Nephron (organoid): ENCODE results near the gene GINS2.

ENCODE experiments used
- H3K27ac Mint-ChIP-seq, 3 experiments: 2 replicates each; pipeline ENCODE4 v1.8.0; 2020; ENCODE audit warnings: mixed read lengths in 3 of 3, mild to moderate bottlenecking in 2 of 3, moderate library complexity in 1 of 3
- H3K27me3 Mint-ChIP-seq: 2 replicates; pipeline ENCODE4 v1.8.0; 2021; ENCODE audit warnings: low read depth, mild to moderate bottlenecking, moderate library complexity, mixed read lengths
- H3K36me3 Mint-ChIP-seq: 2 replicates; pipeline ENCODE4 v1.8.0; 2020; ENCODE audit warnings: low read depth, mixed read lengths
- H3K4me1 Mint-ChIP-seq: 2 replicates; pipeline ENCODE4 v1.8.0; 2020; ENCODE audit warnings: mixed read lengths
- H3K4me3 Mint-ChIP-seq, 3 experiments: 2 replicates each; pipeline ENCODE4 v1.8.0; 2020; ENCODE audit warnings: mild to moderate bottlenecking in 3 of 3, mixed read lengths in 3 of 3, moderate library complexity in 2 of 3
- H3K9me3 Mint-ChIP-seq: 2 replicates; pipeline ENCODE4 v1.8.0; 2020; ENCODE audit warnings: mixed read lengths
- TF ChIP-seq, protein P1 (sequence below), 3 experiments: fragments of 200-600 bp; sonication (generic); IDR thresholded peaks; one replicate each; pipeline ENCODE4 v1.5.0; 2021; ENCODE audit warnings: antibody characterized with exemption in 3 of 3; ENCODE audit not compliant: unreplicated experiment in 3 of 3

The GINS2 gene

DNA sequence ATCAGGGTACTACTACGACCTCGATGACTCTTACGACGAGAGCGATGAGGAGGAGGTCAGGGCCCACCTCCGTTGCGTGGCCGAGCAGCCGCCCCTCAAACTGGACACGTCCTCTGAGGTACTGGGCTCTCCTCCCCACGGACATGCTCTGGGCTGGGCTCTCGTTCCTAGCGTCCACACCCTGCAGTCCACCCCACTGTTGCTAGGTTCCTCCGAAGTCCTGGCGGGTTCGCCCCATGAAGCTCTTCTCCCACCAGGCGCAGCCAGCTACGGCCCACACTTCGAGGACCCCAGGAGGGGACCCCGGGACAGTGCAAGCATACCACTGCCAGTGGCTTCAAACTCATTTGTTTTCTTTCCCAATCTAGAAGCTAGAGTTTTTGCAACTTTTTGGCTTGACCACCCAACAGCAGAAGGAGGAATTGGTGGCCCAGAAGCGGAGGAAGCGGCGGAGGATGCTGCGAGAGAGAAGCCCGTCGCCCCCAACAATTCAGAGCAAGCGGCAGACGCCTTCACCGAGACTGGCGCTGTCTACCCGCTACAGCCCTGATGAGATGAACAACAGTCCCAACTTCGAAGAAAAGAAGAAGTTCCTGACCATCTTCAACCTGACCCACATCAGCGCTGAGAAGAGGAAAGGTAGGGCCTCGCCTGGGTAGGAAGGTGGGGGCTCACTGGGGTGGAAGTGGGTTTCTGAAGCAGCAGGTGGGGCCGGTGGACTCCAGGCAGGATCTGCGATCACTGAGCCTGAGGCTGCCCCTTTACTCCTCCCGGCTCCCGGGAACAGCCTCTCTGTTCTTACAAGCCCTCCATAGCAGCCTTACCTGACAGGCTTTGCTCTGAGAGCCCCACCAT, 25.6 kb downstream of the GINS2 start:
- Mint-ChIP-seq H3K4me1 (peaks cover 19% of the 10 kb centered on the region), H3K36me3 (peaks cover 74% of the 10 kb centered on the region), H3K4me3 (no peak overlapping the region), H3K9me3 (no peaks in the 10 kb centered on the region), H3K27me3 (no peaks in the 10 kb centered on the region), H3K27ac (peak overlapping the region in 1 of 3 experiments; percentile 40)
- TF ChIP-seq, protein P1, sequence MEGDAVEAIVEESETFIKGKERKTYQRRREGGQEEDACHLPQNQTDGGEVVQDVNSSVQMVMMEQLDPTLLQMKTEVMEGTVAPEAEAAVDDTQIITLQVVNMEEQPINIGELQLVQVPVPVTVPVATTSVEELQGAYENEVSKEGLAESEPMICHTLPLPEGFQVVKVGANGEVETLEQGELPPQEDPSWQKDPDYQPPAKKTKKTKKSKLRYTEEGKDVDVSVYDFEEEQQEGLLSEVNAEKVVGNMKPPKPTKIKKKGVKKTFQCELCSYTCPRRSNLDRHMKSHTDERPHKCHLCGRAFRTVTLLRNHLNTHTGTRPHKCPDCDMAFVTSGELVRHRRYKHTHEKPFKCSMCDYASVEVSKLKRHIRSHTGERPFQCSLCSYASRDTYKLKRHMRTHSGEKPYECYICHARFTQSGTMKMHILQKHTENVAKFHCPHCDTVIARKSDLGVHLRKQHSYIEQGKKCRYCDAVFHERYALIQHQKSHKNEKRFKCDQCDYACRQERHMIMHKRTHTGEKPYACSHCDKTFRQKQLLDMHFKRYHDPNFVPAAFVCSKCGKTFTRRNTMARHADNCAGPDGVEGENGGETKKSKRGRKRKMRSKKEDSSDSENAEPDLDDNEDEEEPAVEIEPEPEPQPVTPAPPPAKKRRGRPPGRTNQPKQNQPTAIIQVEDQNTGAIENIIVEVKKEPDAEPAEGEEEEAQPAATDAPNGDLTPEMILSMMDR (IDR thresholded peaks at IDR 0.05; ENCODE audit: unreplicated experiment in 3 of 3), result no peak

DNA sequence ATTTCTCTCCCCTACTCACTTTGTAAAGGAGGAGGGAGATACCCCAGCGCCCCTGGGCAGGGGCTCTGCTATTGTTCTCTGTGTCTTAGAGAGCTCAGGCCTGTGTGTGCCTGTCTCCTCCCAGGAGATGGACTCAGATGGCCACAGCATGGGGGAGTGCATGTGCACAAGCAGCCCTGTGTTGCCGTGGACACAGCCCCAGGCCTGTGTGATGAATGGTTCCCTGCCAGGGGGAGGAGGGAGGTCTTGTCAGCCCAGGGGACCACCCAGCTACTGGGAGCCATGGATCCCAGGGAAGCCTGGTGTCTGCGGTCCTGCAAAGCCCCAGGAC, 26.3 kb downstream of the GINS2 start:
- peak overlapping the region in 1 of 3 experiments; percentile 40 for H3K27ac Mint-ChIP-seq
- TF ChIP-seq, protein P1 (IDR thresholded peaks at IDR 0.05; ENCODE audit: unreplicated experiment in 3 of 3), result no peak
- peaks cover 19% of the 10 kb centered on the region for H3K4me1 Mint-ChIP-seq
- H3K27me3 Mint-ChIP-seq, result no peaks in the 10 kb centered on the region
- H3K4me3 Mint-ChIP-seq, result no peak overlapping the region
- no peaks in the 10 kb centered on the region for H3K9me3 Mint-ChIP-seq
- peaks cover 73% of the 10 kb centered on the region for H3K36me3 Mint-ChIP-seq

DNA sequence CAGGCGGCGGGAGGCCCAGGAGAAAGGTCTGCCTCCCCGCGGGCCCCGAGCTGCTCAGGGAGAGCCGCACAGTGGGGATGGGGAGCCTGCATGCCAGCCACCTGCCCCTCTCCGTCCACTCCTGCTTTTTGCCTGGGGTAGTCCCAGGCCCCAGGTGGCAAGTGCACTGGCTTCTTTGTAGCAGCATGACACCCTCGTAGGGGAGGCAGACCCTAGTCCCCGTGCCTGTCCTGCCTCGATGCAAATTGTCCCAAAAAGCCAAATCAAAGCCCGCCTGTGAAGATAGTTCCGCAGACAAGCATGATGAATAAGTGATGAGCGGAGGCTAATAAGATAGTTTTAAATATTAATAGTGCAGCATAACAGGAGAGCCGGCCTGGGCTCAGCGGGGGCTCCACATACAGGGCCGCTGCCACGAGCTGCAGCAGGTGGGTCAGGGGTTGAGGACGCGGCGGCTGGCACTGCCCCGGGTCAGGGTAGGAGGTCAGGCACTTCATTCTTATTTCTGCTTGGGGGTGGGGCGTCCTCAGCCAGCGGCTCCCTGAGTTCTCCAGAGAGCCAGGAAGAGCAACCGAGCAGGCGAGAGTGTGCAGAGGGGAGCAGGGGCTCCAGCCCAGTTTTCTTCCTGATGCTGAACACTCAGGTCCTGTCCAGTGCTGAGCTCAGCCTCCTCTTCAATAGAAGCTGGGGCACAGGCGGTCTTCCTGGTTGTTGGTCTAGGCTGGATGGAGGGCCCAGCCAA, 26.8 kb downstream of the GINS2 start:
- Mint-ChIP-seq H3K9me3 (no peaks in the 10 kb centered on the region), H3K4me1 (peaks cover 19% of the 10 kb centered on the region), H3K27ac (peak overlapping the region in 1 of 3 experiments; percentile 40), H3K4me3 (no peak overlapping the region), H3K36me3 (peaks cover 73% of the 10 kb centered on the region), H3K27me3 (no peaks in the 10 kb centered on the region)
- TF ChIP-seq, protein P1 (IDR thresholded peaks at IDR 0.05; ENCODE audit: unreplicated experiment in 3 of 3), result no peak

DNA sequence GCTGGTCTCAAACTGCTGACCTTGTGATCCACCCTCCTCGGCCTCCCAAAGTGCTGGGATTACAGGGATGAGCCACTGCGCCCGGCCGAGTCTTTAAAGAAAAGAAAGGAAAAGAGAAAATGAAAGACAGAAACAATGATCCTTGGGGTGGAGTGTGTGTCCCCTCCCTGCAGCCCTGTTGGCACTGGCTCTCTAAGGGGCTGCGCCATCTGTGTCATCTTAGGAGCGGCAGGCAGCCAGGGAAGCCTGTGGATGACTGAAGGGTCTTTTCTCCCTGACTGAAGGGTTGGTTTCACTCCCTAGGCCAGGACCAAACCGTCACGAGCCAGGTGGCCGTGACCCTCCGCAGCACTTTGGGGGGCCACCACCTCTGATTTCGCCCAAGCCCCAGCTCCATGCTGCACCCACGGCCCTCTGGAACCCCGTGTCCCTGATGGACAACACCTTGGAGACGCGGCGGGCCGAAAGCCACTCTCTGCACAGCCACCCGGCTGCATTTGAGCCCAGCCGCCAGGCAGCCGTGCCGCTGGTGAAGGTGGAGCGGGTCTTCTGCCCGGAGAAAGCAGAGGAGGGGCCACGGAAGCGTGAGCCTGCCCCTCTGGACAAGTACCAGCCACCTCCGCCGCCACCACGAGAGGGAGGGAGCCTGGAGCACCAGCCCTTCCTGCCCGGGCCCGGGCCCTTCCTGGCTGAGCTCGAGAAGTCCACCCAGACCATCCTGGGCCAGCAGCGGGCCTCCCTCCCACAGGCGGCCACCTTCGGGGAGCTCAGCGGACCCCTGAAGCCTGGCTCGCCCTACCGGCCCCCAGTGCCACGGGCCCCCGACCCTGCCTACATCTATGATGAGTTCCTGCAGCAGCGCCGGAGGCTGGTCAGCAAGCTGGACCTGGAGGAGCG, 27.7 kb downstream of the GINS2 start:
- H3K9me3 Mint-ChIP-seq, result no peaks in the 10 kb centered on the region
- no peak overlapping the region for H3K4me3 Mint-ChIP-seq

DNA sequence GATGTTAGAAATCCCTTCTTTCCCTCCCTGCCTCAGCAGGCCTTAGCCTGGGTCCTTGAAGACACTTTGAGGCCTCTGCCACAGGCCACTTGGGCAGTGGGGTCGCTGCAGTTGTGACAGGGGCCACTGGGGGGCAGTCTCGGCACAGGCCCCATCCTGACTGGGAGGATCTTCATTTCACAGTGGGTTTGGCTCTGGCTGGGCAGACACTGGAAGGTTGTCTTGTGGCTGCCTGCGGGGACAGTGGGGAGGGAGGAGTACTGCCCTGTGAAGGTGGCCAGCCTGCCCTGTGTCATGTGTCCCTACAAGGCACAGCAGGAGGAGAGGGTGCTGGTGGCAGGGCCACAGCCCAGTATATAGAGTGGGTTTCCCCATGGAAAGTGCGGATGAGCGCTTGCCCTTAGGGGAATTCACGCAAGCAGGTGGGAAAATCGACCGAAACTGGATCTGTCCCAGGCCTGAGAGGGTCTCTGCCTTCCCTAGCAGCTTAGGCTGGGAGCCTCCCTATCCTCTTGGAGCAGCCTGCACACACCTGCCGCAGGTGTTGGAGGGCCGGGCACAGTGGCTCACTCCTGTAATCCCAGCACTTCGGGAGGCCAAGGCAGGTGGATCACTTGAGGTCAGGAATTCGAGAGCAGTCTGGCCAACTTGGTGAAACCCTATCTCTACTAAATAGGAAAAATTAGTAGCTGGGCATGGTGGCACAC, 28.8 kb downstream of the GINS2 start:
- peak overlapping the region in 2 of 3 experiments; percentile 15 to 38 for H3K27ac Mint-ChIP-seq

More for the DNA sequence above, 27.7 kb downstream of the GINS2 start:
- Mint-ChIP-seq H3K27ac (no peak overlapping the region), H3K27me3 (no peaks in the 10 kb centered on the region), H3K4me1 (peaks cover 19% of the 10 kb centered on the region), H3K36me3 (peaks cover 73% of the 10 kb centered on the region)
- TF ChIP-seq, protein P1 (IDR thresholded peaks at IDR 0.05; ENCODE audit: unreplicated experiment in 3 of 3), result no peak

More for the DNA sequence above, 28.8 kb downstream of the GINS2 start:
- Mint-ChIP-seq H3K4me3 (no peak overlapping the region), H3K36me3 (peaks cover 65% of the 10 kb centered on the region), H3K9me3 (no peaks in the 10 kb centered on the region), H3K4me1 (peaks cover 14% of the 10 kb centered on the region), H3K27me3 (no peaks in the 10 kb centered on the region)
- TF ChIP-seq, protein P1 (IDR thresholded peaks at IDR 0.05; ENCODE audit: unreplicated experiment in 3 of 3), result peak; percentile 84 to 89 (median 89)
